Body of pancreas (tissue), 4 donors: ENCODE results near the gene MRPL40. TPM values are rescaled to one million over a fixed set of nuclear protein-coding genes. Genes with fewer than 3 reads are reported as not detected.
"Not testable (repeated sequence)": the region's sequence is repeated elsewhere in the genome, so short reads cannot be mapped to it uniquely, and the experiment has no call there.

Source experiments
- ATAC-seq: fragments of 150-250 bp; one replicate; pipeline ENCODE4 v1.9.1; 2016
- DNase-seq, 4 donors: peaks; one replicate each; pipeline ENCODE4 v3.0.0-alpha.2; 2019
- H3K27ac ChIP-seq, 4 donors: fragments of 200-600 bp; sonication (generic); 1 replicate in 3 of 4; 2 replicates in 1 of 4; pipeline versions ENCODE4 v1.5.1 to v1.6.1; 2016 to 2019; ENCODE audit warnings: mild to moderate bottlenecking in 1 of 4, mixed read lengths in 1 of 4, moderate library complexity in 1 of 4
- H3K27me3 ChIP-seq, 2 donors: fragments of 200-600 bp; sonication (generic); one replicate each; pipeline ENCODE4 v1.6.0; 2016; ENCODE audit warnings: mild to moderate bottlenecking in 1 of 2
- H3K36me3 ChIP-seq, 2 donors: fragments of 200-600 bp; sonication (generic); replicated peaks in 1 of 2; 2 replicates each; pipeline ENCODE4 v1.5.1; 2016; ENCODE audit warnings: low read depth in 2 of 2; ENCODE audit not compliant: insufficient read depth in 1 of 2
- H3K4me1 ChIP-seq: fragments of 200-600 bp; sonication (generic); one replicate; pipeline ENCODE4 v1.6.0; 2016
- H3K4me3 ChIP-seq, 2 donors: fragments of 200-600 bp; sonication (generic); 1 replicate in 1 of 2; 2 replicates in 1 of 2; pipeline ENCODE4 v1.5.1; 2016 to 2019
- H3K9me3 ChIP-seq, 3 donors: fragments of 200-600 bp; sonication (generic); 1 replicate in 2 of 3; 2 replicates in 1 of 3; pipeline ENCODE4 v1.5.1; 2016
- POLR2A ChIP-seq, 3 donors: fragments of 450-650 bp; IDR thresholded peaks; one replicate each; pipeline ENCODE4 v1.6.1; 2016; ENCODE audit warnings: antibody characterized with exemption in 3 of 3, mild to moderate bottlenecking in 2 of 3
- WGBS, 2 donors: methylation state at CpG; one replicate each; pipeline ENCODE4 v1.1.5; 2017; 5-methylcytosine and 5-hydroxymethylcytosine counted together
- intact Hi-C: fragments of 100-400 bp; cut with DNase I; formaldehyde crosslinking; loops from one replicate; pipeline ENCODE4 v1.15.1; 2023
- total RNA-seq, 2 donors: library from RNA; depleted of rRNA; stranded (reverse); fragments of >200 nt; gene quantifications; one replicate each; pipeline ENCODE4 v1.1.0, GENCODE V29; 2016
- TF ChIP-seq, protein P1 (sequence below), 7 experiments: fragments of 450-650 bp in 4 of 7; fragments of 200-600 bp in 3 of 7; sonication (generic) in 3 of 7; IDR thresholded peaks; one replicate each; pipeline ENCODE4 v1.5.1; 2016 to 2019; ENCODE audit warnings: antibody characterized with exemption in 7 of 7

MRPL40 gene
- total RNA-seq, 2 donors from 2014 or later = 4.0 to 13.5 TPM

DNA sequence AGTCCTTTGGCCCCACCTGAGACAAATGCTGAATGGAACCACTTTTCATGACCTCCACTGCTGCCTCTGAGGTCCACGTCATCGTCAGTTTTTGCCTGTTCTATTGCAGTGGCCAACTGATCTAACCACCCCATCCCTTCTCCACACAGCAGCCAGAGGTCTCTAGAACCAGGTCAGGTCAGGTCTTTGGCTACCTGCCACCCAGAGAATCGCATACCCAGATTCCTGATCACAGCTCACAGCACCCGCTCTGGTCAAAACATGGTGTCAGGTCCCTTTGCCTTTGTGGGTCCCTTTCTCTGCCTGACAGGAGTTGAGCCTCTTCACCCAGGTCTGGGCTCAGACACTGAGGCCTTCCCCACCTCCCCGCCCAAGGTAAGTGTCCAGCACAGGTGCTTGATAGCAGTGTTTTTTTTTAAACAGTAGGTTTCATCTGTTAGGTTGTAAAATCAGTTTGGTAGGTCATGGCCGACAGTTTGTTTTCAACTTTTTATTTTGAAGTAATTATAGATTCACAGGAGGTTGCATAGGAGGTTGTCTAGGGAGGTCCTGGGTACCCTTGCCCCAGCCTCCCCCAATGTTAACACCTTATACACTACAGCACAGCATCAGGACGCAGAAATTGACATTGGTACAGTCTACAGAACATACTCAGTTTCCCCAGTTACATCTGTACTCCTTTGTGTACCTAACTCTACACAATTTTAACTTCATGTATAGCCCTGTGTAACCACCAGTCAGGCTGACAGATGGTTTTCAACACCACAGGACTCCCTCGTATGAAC lies 8.3 kb downstream of the MRPL40 start:
- H3K9me3 ChIP-seq = no peaks in the 10 kb centered on the region
- TF ChIP-seq, protein P1, sequence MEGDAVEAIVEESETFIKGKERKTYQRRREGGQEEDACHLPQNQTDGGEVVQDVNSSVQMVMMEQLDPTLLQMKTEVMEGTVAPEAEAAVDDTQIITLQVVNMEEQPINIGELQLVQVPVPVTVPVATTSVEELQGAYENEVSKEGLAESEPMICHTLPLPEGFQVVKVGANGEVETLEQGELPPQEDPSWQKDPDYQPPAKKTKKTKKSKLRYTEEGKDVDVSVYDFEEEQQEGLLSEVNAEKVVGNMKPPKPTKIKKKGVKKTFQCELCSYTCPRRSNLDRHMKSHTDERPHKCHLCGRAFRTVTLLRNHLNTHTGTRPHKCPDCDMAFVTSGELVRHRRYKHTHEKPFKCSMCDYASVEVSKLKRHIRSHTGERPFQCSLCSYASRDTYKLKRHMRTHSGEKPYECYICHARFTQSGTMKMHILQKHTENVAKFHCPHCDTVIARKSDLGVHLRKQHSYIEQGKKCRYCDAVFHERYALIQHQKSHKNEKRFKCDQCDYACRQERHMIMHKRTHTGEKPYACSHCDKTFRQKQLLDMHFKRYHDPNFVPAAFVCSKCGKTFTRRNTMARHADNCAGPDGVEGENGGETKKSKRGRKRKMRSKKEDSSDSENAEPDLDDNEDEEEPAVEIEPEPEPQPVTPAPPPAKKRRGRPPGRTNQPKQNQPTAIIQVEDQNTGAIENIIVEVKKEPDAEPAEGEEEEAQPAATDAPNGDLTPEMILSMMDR (IDR thresholded peaks at IDR 0.05) = no peak
- no peaks in the 10 kb centered on the region for H3K27me3 ChIP-seq
- DNase-seq (no peak), ATAC-seq (peak; percentile 35)
- 68 to 79% methylated on average over 7 to 8 of the region's 8 CpGs for WGBS, 2 donors
- peaks cover 14% of the 10 kb centered on the region for H3K4me1 ChIP-seq
- intact Hi-C loops = no loop called here
- no peak overlapping the region for H3K27ac ChIP-seq
- peaks cover 0 to 3% of the 10 kb centered on the region in 2 donors for H3K36me3 ChIP-seq
- no peak overlapping the region for H3K4me3 ChIP-seq

DNA sequence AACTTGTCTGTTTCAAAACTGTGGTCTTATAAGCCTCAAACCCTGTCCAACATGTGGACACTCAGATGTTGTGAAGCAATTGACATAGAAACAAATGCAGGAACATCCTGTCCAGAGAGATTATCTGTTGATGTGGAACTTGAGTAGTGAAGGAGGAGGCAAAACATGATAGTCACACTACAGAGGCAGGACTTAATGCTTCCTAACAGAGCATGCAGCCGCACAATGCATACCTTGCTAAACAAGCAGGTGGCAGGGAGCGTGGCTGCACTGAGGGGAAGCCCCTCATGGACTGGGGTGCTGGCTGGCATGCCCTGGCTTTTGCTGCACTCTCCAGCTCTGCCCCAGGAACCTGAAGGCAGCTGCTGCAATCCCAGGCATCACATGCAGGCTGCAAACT lies 9.8 kb downstream of the MRPL40 start:
- peaks cover 25% of the 10 kb centered on the region for H3K4me1 ChIP-seq
- DNase-seq = no peak
- TF ChIP-seq, protein P1 (IDR thresholded peaks at IDR 0.05) = no peak
- no peak for TF ChIP-seq POLR2A (IDR thresholded peaks at IDR 0.05)
- intact Hi-C loops = no loop called here
- no peak overlapping the region for H3K4me3 ChIP-seq
- ATAC-seq = no peak
- H3K9me3 ChIP-seq = no peaks in the 10 kb centered on the region
- H3K27ac ChIP-seq = no peak overlapping the region
- 93 to 94% methylated on average over 2 of the region's 2 CpGs for WGBS, 2 donors
- H3K36me3 ChIP-seq = no peaks in the 10 kb centered on the region
- H3K27me3 ChIP-seq = no peaks in the 10 kb centered on the region

DNA sequence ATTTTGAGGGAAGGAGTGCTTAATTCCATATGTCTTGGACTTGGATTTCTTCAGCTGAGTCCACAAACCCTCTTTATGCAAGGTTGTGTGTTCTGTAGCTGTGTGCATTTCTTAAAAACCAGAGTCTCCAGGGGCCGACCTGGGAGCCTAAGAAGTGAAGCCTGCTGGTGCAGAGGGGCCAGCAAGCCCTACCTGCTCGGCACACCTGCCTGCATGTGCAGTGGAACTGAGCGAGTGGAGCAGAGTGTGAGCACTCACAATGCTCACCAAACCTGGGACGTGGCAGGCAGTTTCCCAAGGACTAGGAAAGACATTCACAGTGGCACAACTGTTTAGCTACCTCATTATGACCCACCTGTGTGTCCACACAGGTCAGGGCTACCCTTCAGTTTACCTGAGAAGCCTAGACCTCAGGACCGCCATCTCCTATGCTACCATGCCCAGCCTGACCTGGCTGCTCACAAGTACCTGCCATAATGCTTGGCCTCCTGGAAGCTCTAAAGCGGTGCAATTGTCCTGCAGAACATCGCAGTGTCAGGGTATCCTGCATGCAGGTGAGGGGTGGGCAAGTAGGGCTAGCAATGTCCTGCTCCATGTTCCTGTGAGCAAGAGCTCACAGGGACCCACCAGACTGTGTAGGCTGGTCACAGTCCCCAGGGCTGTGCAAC lies 11.3 kb downstream of the MRPL40 start:
- Histone ChIP-seq H3K27ac (no peak overlapping the region), H3K27me3 (no peaks in the 10 kb centered on the region), H3K9me3 (no peaks in the 10 kb centered on the region), H3K4me3 (no peak overlapping the region), H3K36me3 (no peaks in the 10 kb centered on the region), H3K4me1 (peaks cover 32% of the 10 kb centered on the region)
- no peak for DNase-seq
- no peak for ATAC-seq
- TF ChIP-seq POLR2A (IDR thresholded peaks at IDR 0.05) = no peak
- TF ChIP-seq, protein P1 (IDR thresholded peaks at IDR 0.05) = no peak
- 59 to 69% methylated on average over 5 to 7 of the region's 7 CpGs for WGBS, 2 donors
- intact Hi-C loops = no loop called here

DNA sequence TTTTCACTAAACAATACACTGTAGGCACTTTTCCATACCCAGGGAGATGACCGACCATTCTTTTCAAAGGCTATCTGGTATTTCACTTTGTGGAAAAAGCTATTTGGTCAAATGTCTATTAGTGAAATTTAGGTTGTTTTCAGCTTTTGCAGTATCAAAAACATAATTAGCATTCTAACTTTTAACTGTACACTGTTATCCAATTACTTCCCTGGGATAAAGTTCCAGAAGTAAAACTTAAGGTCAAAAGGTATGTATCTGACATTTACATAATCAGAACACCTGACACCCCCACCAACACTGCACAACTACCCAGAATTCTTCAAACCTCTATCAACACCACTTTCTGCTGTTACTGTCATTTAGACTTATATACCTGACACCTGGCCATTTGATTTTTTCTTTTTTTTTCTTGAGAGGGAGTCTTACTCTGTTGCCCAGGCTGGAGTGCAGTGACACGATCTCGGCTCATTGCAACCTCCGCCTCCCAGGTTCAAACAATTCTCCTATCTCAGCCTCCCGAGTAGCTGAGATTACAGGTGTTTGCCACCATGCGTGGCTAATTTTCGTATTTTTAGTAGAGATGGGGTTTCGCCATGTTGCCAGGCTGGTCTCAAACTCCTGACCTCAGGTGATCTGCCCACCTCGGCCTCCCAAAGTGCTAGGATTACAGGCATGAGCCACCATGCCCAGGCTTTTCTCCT lies 13.1 kb downstream of the MRPL40 start:
- H3K27me3 ChIP-seq, ATAC-seq, DNase-seq, intact Hi-C loops, H3K4me3 ChIP-seq, H3K27ac ChIP-seq, H3K36me3 ChIP-seq, H3K9me3 ChIP-seq: not testable (repeated sequence)
- 78 to 80% methylated on average over 9 of the region's 9 CpGs for WGBS, 2 donors
- H3K4me1 ChIP-seq = peaks cover 41% of the 10 kb centered on the region
